Stimulated activated CD4-positive, alpha-beta T cell treated with anti-CD3 and anti-CD28 coated beads, Interleukin-1b, Interleukin-23, amount 100 ng/mL, for 4 hours (primary cell): ENCODE data around the gene PRKG1.

Source experiments
- DNase-seq, 2 donors: peaks; one replicate each; pipeline ENCODE4 v3.0.0-alpha.2; 2020; ENCODE audit warnings: low read depth in 2 of 2

PRKG1 gene

GRCh38 chr10:51804866-51805265 lies 730.6 kb downstream of the PRKG1 start:
- DNase-seq, result no peak

GRCh38 chr10:51806079-51806835 lies 732.0 kb downstream of the PRKG1 start:
- no peak for DNase-seq

GRCh38 chr10:51808187-51808586 lies 733.9 kb downstream of the PRKG1 start:
- DNase-seq, result no peak

GRCh38 chr10:51815723-51816122 lies 741.4 kb downstream of the PRKG1 start:
- no peak for DNase-seq

- no peak for DNase-seq
These were observed 746.8 kb downstream of the PRKG1 start for GRCh38 chr10:51821045-51821444.

GRCh38 chr10:51821745-51822144 lies 747.5 kb downstream of the PRKG1 start:
- no peak for DNase-seq

- DNase-seq, result no peak
These were observed 758.5 kb downstream of the PRKG1 start for GRCh38 chr10:51832652-51833383.

GRCh38 chr10:51834548-51834947 lies 760.3 kb downstream of the PRKG1 start:
- no peak for DNase-seq

- no peak for DNase-seq
These were observed 764.2 kb downstream of the PRKG1 start for GRCh38 chr10:51838471-51838870.

GRCh38 chr10:51843966-51844365 lies 769.7 kb downstream of the PRKG1 start:
- no peak for DNase-seq

- no peak for DNase-seq
These were observed 772.7 kb downstream of the PRKG1 start for GRCh38 chr10:51846856-51847506.

GRCh38 chr10:51852297-51852696 lies 778.0 kb downstream of the PRKG1 start:
- DNase-seq, result no peak

GRCh38 chr10:51857305-51857704 lies 783.0 kb downstream of the PRKG1 start:
- no peak for DNase-seq

- no peak for DNase-seq
These were observed 786.0 kb downstream of the PRKG1 start for GRCh38 chr10:51860257-51860656.

- DNase-seq, result no peak
These were observed 786.8 kb downstream of the PRKG1 start for GRCh38 chr10:51861051-51861450.

- DNase-seq, result no peak
These were observed 787.4 kb downstream of the PRKG1 start for GRCh38 chr10:51861731-51862130.

GRCh38 chr10:51862149-51862548 lies 787.9 kb downstream of the PRKG1 start:
- no peak for DNase-seq

GRCh38 chr10:51867956-51868355 lies 793.7 kb downstream of the PRKG1 start:
- no peak for DNase-seq

- DNase-seq, result no peak
These were observed 799.8 kb downstream of the PRKG1 start for GRCh38 chr10:51874131-51874530.

GRCh38 chr10:51875610-51876009 lies 801.3 kb downstream of the PRKG1 start:
- DNase-seq, result no peak

GRCh38 chr10:51876503-51876902 lies 802.2 kb downstream of the PRKG1 start:
- no peak for DNase-seq

GRCh38 chr10:51876979-51877378 lies 802.7 kb downstream of the PRKG1 start:
- no peak for DNase-seq

GRCh38 chr10:51877636-51878035 lies 803.3 kb downstream of the PRKG1 start:
- no peak for DNase-seq
